Kidney epithelial cell (primary cell): ENCODE measurements around the gene SSX2IP. TPM values are rescaled to one million over a fixed set of nuclear protein-coding genes. Genes with fewer than 3 reads are reported as not detected.

Source experiments
- DNase-seq: peaks from one replicate; pipeline ENCODE4 v3.0.0-alpha.2; 2010; ENCODE audit warnings: low read depth
- H3K27me3 ChIP-seq: 2 replicates; pipeline ENCODE4 v1.6.0; 2011; ENCODE audit warnings: low read length; ENCODE audit not compliant: control insufficient read depth, insufficient read depth
- H3K36me3 ChIP-seq: 2 replicates; pipeline ENCODE4 v1.5.1; 2011; ENCODE audit warnings: low read length; ENCODE audit not compliant: control insufficient read depth, insufficient read depth
- H3K4me3 ChIP-seq: 2 replicates; pipeline ENCODE4 v1.5.1; 2011; ENCODE audit warnings: low read depth, mild to moderate bottlenecking, control low read depth, low read length
- CTCF ChIP-seq: IDR thresholded peaks from 2 replicates; pipeline ENCODE4 v1.5.1; 2011; ENCODE audit warnings: mild to moderate bottlenecking, moderate library complexity, low read length, control low read depth, inconsistent platforms; ENCODE audit not compliant: insufficient read depth, poor library complexity, severe bottlenecking
- total RNA-seq: library from RNA; depleted of rRNA; stranded (reverse); fragments of >200 nt; gene quantifications from 2 replicates; pipeline ENCODE4 v1.2.3, GENCODE V29; 2015

Gene SSX2IP
- total RNA-seq, 1 donor from 2014 or later, result 10.9 TPM

DNA sequence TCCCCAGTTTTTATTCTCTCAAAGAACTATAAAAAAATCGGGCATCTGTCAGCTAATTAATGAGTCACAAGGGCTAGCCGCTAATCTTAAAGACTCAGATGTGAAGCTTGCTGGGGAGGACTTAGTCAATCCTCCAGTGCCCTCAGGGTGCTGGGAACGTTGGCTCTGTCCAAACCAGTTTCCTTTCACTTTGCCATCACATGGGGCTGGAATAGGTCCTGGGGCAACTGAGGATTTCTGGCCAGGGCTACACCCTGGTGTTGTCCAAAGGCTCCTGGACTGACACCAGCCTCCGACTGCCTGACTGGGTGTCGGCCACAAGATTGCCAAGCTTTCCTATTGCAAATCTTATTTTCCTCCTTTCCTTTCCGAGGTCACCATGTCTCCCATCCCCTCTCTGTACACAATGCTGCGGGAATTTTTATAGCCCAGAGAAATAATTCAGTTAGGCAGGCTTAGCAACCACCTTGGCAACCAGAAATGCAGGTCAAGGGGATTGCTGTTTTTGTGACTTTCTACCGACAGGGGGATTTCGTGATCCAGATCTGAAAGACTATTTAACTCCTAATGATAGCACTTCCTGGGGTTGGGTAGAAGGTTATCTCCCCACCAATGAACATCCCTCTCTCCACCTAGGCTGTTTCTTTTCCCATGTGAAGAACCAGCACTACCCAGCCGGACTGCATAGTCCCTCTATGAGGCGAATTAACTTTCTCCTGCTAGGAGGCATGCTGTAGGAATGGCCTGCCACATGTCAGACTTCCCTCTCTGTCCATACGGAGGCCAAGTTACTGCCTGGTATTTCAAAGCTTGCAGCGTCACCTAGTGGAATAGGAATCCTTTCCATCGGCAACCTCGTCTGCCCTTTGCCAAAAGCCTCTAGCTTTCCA, 86.1 kb downstream of the SSX2IP start:
- no peaks in the 10 kb centered on the region for H3K36me3 ChIP-seq
- no peak overlapping the region for H3K4me3 ChIP-seq

DNA sequence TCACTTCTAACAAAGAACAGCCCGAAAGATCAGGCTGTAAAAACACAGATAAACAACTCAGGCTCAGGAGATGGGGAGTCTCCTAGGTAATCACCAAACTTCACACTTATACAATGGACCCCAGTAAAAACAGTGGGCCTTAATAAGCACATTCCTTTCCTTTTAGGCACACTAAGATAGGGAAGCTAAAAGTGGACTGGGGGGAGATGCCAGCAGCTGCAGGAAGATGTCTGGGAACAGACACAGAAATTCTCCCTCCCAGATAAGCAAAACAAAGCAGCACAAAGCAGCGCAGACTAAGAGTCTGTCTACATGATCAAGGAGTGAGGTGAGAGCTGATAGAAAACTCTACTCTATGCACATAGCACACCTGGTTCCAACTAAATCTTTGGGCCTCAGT, 87.0 kb downstream of the SSX2IP start:
- Histone ChIP-seq H3K27me3 (no peaks in the 10 kb centered on the region), H3K4me3 (no peak overlapping the region), H3K36me3 (no peaks in the 10 kb centered on the region)
- DNase-seq, result no peak
- no peak for TF ChIP-seq CTCF

More for the DNA sequence above, 86.1 kb downstream of the SSX2IP start:
- TF ChIP-seq CTCF, result no peak
- H3K27me3 ChIP-seq, result no peaks in the 10 kb centered on the region
- DNase-seq, result no peak

GRCh38 chr1:84600796-84601195, 89.5 kb downstream of the SSX2IP start:
- TF ChIP-seq CTCF, result no peak
- H3K27me3 ChIP-seq, result no peaks in the 10 kb centered on the region
- no peak for DNase-seq
- H3K4me3 ChIP-seq, result no peak overlapping the region
- no peaks in the 10 kb centered on the region for H3K36me3 ChIP-seq

- no peak for TF ChIP-seq CTCF
- DNase-seq, result no peak
- Histone ChIP-seq H3K4me3 (no peak overlapping the region), H3K36me3 (no peaks in the 10 kb centered on the region), H3K27me3 (no peaks in the 10 kb centered on the region)
These were observed 91.2 kb downstream of the SSX2IP start for GRCh38 chr1:84598846-84599741.

GRCh38 chr1:84598418-84598817, 91.8 kb downstream of the SSX2IP start:
- Histone ChIP-seq H3K36me3 (no peaks in the 10 kb centered on the region), H3K27me3 (no peaks in the 10 kb centered on the region), H3K4me3 (no peak overlapping the region)

More at GRCh38 chr1:84598418-84598817, 91.8 kb downstream of the SSX2IP start:
- TF ChIP-seq CTCF, result no peak
- DNase-seq, result no peak
